ENCODE measurements around the gene PPP2R3A.
"Not testable (repeated sequence)": the region's sequence is repeated elsewhere in the genome, so short reads cannot be mapped to it uniquely, and the experiment has no call there.

The PPP2R3A gene, protein sequence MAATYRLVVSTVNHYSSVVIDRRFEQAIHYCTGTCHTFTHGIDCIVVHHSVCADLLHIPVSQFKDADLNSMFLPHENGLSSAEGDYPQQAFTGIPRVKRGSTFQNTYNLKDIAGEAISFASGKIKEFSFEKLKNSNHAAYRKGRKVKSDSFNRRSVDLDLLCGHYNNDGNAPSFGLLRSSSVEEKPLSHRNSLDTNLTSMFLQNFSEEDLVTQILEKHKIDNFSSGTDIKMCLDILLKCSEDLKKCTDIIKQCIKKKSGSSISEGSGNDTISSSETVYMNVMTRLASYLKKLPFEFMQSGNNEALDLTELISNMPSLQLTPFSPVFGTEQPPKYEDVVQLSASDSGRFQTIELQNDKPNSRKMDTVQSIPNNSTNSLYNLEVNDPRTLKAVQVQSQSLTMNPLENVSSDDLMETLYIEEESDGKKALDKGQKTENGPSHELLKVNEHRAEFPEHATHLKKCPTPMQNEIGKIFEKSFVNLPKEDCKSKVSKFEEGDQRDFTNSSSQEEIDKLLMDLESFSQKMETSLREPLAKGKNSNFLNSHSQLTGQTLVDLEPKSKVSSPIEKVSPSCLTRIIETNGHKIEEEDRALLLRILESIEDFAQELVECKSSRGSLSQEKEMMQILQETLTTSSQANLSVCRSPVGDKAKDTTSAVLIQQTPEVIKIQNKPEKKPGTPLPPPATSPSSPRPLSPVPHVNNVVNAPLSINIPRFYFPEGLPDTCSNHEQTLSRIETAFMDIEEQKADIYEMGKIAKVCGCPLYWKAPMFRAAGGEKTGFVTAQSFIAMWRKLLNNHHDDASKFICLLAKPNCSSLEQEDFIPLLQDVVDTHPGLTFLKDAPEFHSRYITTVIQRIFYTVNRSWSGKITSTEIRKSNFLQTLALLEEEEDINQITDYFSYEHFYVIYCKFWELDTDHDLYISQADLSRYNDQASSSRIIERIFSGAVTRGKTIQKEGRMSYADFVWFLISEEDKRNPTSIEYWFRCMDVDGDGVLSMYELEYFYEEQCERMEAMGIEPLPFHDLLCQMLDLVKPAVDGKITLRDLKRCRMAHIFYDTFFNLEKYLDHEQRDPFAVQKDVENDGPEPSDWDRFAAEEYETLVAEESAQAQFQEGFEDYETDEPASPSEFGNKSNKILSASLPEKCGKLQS (N-terminal part only)

GRCh38 chr3:135965506-135966270 lies at the start of gene PPP2R3A:
Gene PPP2R3A (plus strand): TSS chr3:135965728. CDS start chr3:136001499, 35,771 bp downstream.
- peak; percentile 74 for DNase-seq

- no peak for DNase-seq
Observed at GRCh38 chr3:135916310-135916709, 49.2 kb upstream of the PPP2R3A start.

GRCh38 chr3:135917076-135917475 lies 48.5 kb upstream of the PPP2R3A start:
- DNase-seq, result no peak

- DNase-seq, result no peak
Observed at GRCh38 chr3:135917927-135918597, 47.5 kb upstream of the PPP2R3A start.

DNA sequence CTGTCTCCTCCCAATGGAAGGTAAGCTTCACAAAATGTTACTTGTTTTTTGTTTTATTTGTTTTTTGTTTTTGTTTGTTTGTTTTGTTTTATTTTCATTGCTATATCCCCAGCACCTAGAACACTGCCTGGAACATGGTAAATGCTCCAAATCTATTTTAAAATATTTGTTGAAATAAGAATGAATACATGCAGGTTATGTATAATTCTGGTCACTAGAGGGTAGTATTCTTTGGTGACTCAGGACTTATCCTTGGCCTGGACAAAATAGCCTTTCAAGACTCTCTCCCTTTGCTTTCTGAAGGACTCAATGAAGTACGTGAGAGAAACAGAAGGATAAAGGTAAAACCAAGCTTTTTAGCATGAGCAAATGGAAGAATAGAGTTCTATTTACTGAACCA lies 46.9 kb upstream of the PPP2R3A start:
- DNase-seq, result no peak

GRCh38 chr3:135920275-135920674 lies 45.3 kb upstream of the PPP2R3A start:
- DNase-seq, result no peak

GRCh38 chr3:135922903-135923250 lies 42.7 kb upstream of the PPP2R3A start:
- DNase-seq, result no peak

- no peak for DNase-seq
Observed at GRCh38 chr3:135924506-135924905, 41.0 kb upstream of the PPP2R3A start.

GRCh38 chr3:135926664-135927063 lies 38.9 kb upstream of the PPP2R3A start:
- no peak for DNase-seq

DNA sequence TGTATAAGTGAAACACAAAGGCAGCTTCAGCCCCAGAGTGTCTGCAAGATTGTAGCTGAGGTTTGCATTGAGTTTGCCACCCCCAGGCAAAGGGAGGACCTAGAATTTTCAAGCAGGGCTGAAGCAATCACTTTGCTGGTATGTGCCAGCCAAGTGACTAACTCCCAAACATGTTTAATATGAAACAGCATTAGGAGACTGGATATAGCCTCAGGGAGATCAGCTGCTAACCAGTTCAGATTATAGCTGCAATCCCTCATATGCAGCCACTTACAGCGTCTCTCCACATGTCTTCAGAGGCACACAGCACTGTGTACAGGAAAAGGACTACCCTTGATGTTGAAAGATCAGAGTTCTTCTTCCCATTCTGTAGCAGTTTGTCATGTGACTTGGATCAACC lies 38.4 kb upstream of the PPP2R3A start:
- DNase-seq, result no peak

DNA sequence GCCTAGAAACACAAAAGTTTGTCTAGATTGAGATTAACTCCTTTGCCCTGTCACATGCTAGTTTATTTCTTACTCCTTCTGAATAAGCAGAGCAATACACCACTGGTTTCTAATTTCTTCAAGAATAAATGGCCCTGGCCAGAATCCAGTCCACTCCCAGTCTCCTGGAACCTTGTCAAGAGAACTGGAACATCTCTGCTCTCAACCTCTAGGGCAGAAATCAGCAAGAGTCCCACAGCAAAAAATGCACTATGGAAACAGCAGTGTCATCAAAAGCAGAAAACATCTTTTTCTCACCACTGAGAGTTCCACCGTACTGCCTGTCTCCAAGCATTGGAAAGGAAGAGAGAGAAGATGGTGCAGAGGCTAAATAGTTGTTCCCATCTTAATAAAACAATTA lies 35.9 kb upstream of the PPP2R3A start:
- no peak for DNase-seq

DNA sequence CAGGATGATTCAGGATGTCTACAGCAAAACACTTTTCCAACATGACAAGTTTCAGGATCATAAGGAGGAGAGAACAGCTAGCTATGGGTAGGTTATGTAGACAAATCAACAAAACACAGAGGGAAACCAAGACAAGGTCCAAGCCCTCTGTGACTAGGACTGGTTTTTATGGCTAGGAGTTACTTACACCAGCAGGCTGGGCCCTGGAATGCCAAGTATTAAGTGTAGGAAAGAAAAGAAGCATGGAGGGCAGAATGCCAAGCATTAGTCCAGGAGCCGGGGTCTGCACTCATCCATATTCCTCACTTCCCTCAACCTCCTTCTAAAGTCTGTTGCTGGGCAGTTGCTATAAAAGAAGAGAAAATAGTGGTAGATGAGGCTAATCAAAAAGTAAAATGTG lies 35.3 kb upstream of the PPP2R3A start:
- DNase-seq, result no peak

GRCh38 chr3:135935171-135935570 lies 30.4 kb upstream of the PPP2R3A start:
- not testable (repeated sequence) for DNase-seq

- not testable (repeated sequence) for DNase-seq
Observed at GRCh38 chr3:135937766-135938165, 27.8 kb upstream of the PPP2R3A start.

- no peak for DNase-seq
Observed at GRCh38 chr3:135944831-135945230, 20.7 kb upstream of the PPP2R3A start.

GRCh38 chr3:135950941-135951340 lies 14.6 kb upstream of the PPP2R3A start:
- DNase-seq, result no peak

DNA sequence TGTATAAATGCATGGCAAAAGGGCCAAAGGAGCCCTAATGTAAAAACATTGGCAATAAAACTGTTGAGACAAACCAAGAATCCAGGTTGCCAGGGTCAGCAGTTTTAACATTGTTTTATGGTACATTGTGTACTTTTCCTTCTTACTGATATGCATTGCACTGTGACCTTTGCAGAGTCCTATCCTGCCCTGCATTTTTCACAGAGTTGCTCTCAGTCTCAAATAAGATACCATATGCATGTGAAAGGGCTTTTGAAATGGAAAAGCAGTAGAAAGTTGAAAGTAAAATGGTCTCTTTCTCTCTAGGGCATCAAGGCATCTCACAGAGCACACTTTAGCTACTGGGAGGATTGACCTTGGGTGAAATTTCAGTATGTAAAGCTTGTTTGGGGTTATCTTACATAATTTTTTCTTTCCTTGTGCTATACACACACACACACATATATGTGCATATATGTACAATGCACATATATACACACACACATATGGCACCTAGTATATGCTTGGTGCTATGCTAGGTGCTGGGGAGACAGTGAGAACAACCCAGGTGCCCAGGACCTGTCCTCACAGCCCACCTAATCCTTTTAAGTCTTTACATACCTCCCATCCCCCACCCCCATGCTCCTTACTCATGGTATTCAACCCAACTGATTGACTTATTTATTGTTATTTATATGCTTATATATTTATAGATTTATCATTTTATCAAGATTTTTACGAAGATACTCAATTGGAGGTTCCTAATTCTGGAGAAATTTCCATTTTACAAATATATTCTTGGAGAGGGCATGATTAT lies 1.2 kb upstream of the PPP2R3A start:
- no peak for DNase-seq

- no peak for DNase-seq
Observed at GRCh38 chr3:135965129-135965505, 411 bp upstream of the PPP2R3A start.

GRCh38 chr3:135966271-135966961 lies 888 bp downstream of the PPP2R3A start:
- no peak for DNase-seq

DNA sequence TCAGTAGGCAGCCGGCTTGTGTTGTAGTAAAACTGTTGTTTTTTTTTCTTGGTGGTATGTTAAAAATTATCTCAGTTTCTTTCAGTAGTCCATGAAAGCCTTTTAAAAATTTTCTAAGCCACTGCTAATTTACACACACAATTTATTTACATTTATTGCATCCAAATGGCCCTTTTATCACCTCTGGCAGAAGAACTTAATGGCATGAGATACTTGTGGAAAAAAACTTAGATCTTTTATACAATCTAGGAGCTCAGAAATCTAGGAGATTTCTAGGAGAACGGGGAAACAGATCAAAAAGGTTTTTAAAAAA lies 1.4 kb downstream of the PPP2R3A start:
- DNase-seq, result no peak

- no peak for DNase-seq
Observed at GRCh38 chr3:135967867-135968266, 2.3 kb downstream of the PPP2R3A start.

Data from activated T-cell treated with anti-CD3 and anti-CD28 coated beads, Interleukin-2, amount 50 U/mL, for 1 hour (primary cell).